Measurements from ENCODE around the gene HYAL3.

- TF ChIP-seq CTCF (IDR thresholded peaks at IDR 0.05; ENCODE audit: insufficient read depth, low read length, poor library complexity, severe bottlenecking) (no peak), EZH2phosphoT487 (conservative IDR thresholded peaks at IDR 0.05; ENCODE audit: low read length) (no peak)
Measured at GRCh38 chr3:50327129-50327528, 27.9 kb upstream of the HYAL3 start.
